Tibial artery (tissue), 4 donors: Measurements from ENCODE around the gene TTLL11.
A peak's percentile ranks its signal among the peaks of the same experiment; 100 is the strongest.

Source experiments
- DNase-seq, 2 donors: peaks; one replicate each; pipeline ENCODE4 v3.0.0-alpha.2; 2019
- H3K27ac ChIP-seq, 2 donors: fragments of 200-600 bp; sonication (generic) in 1 of 2; 1 replicate in 1 of 2; 2 replicates in 1 of 2; pipeline ENCODE4 v1.5.1; 2018 to 2019; ENCODE audit warnings: mild to moderate bottlenecking in 1 of 2
- H3K27me3 ChIP-seq, 2 donors: fragments of 200-600 bp; sonication (generic) in 1 of 2; one replicate each; pipeline versions ENCODE4 v1.5.1 to v1.6.0; 2016 to 2019
- H3K36me3 ChIP-seq, 3 donors: fragments of 200-600 bp; sonication (generic) in 2 of 3; one replicate each; pipeline ENCODE4 v1.5.1; 2016 to 2019; ENCODE audit warnings: mild to moderate bottlenecking in 2 of 3
- H3K4me1 ChIP-seq, 4 donors: fragments of 200-600 bp; sonication (generic) in 2 of 4; 1 replicate in 3 of 4; 2 replicates in 1 of 4; pipeline ENCODE4 v1.5.1; 2016 to 2019
- H3K4me3 ChIP-seq, 2 donors: fragments of 200-600 bp; sonication (generic) in 1 of 2; 1 replicate in 1 of 2; 2 replicates in 1 of 2; pipeline ENCODE4 v1.5.1; 2018 to 2019; ENCODE audit warnings: mild to moderate bottlenecking in 2 of 2
- H3K9me3 ChIP-seq, 3 donors: fragments of 200-600 bp; sonication (generic) in 1 of 3; one replicate each; pipeline ENCODE4 v1.5.1; 2016 to 2019
- intact Hi-C: fragments of 100-400 bp; cut with DNase I; formaldehyde crosslinking; loops from one replicate; pipeline ENCODE4 v1.15.0; 2023; ENCODE audit warnings: low total_unique reads
- TF ChIP-seq, protein P1 (sequence below), 2 experiments: fragments of 200-600 bp in 1 of 2; fragments of 450-650 bp in 1 of 2; IDR thresholded peaks; one replicate each; pipeline ENCODE4 v1.5.1; 2017 to 2019; ENCODE audit warnings: antibody characterized with exemption in 2 of 2, mild to moderate bottlenecking in 1 of 2, moderate library complexity in 1 of 2

TTLL11 gene

DNA sequence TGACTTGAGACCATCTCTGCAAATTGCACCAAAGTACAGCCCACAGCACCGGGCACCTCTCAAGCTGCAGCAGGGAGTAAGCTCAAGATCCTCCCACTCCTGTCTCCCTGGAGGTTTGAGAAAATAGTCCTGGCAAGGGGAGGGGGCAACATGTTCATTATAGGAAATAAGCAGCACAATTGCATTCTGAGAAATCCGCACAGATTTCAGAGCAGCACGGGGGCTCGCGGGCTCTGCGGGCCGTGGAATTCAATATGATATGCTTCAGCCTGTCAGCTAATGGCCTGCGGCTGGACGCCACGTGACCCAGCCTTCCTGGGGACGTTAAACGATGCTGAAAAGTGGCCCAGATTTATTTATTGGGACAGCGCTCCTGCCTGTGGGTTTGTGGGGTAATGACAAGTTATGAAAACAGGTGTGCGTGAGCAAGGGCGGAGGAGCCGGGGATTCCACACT, 285.3 kb downstream of the TTLL11 start:
- Histone ChIP-seq H3K36me3 (no peaks in the 10 kb centered on the region), H3K4me3 (no peak overlapping the region), H3K27me3 (no peaks in the 10 kb centered on the region), H3K9me3 (peaks cover 0 to 4% (median 0%) of the 10 kb centered on the region in 3 donors), H3K27ac (no peak overlapping the region), H3K4me1 (no peaks in the 10 kb centered on the region)
- DNase-seq = no peak
- intact Hi-C loops = no loop called here
- TF ChIP-seq, protein P1, sequence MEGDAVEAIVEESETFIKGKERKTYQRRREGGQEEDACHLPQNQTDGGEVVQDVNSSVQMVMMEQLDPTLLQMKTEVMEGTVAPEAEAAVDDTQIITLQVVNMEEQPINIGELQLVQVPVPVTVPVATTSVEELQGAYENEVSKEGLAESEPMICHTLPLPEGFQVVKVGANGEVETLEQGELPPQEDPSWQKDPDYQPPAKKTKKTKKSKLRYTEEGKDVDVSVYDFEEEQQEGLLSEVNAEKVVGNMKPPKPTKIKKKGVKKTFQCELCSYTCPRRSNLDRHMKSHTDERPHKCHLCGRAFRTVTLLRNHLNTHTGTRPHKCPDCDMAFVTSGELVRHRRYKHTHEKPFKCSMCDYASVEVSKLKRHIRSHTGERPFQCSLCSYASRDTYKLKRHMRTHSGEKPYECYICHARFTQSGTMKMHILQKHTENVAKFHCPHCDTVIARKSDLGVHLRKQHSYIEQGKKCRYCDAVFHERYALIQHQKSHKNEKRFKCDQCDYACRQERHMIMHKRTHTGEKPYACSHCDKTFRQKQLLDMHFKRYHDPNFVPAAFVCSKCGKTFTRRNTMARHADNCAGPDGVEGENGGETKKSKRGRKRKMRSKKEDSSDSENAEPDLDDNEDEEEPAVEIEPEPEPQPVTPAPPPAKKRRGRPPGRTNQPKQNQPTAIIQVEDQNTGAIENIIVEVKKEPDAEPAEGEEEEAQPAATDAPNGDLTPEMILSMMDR (IDR thresholded peaks at IDR 0.05) = peak; percentile 23 to 33

- TF ChIP-seq, protein P1 (IDR thresholded peaks at IDR 0.05) = no peak
- Histone ChIP-seq H3K27me3 (no peaks in the 10 kb centered on the region), H3K4me1 (no peaks in the 10 kb centered on the region), H3K9me3 (peaks cover 0 to 4% (median 0%) of the 10 kb centered on the region in 3 donors), H3K27ac (no peak overlapping the region), H3K4me3 (no peak overlapping the region), H3K36me3 (no peaks in the 10 kb centered on the region)
- intact Hi-C loops = no loop called here
- DNase-seq = no peak
Measured at GRCh38 chr9:121807069-121807822, 285.9 kb downstream of the TTLL11 start.

DNA sequence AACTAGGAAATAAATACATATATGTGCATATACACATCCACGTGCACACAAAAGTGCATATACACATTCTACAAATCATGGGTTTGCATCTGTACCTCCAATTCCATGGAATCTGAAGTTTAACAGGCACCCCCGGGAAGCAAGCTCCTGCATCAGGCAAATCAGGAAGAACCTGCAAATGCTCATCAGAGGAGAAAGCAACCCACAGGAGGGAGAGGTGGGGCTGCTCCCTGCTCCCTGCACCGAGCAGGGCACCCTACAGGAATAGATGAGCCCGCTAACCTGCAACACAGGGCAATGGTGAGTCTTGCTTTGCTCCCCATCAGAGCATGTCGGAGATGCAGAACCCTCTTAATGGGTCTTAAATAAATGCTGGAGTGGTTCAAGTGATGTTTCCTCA, 290.4 kb downstream of the TTLL11 start:
- DNase-seq = no peak
- TF ChIP-seq, protein P1 (IDR thresholded peaks at IDR 0.05) = no peak
- Histone ChIP-seq H3K36me3 (no peaks in the 10 kb centered on the region), H3K27me3 (no peaks in the 10 kb centered on the region), H3K9me3 (peaks cover 0 to 4% (median 0%) of the 10 kb centered on the region in 3 donors), H3K4me3 (no peak overlapping the region), H3K27ac (no peak overlapping the region), H3K4me1 (no peaks in the 10 kb centered on the region)
- intact Hi-C loops = no loop called here

GRCh38 chr9:121801579-121801978, 291.5 kb downstream of the TTLL11 start:
- no peak overlapping the region for H3K4me3 ChIP-seq
- H3K4me1 ChIP-seq = no peaks in the 10 kb centered on the region
- TF ChIP-seq, protein P1 (IDR thresholded peaks at IDR 0.05) = no peak
- no peaks in the 10 kb centered on the region for H3K36me3 ChIP-seq
- peaks cover 0 to 4% (median 0%) of the 10 kb centered on the region in 3 donors for H3K9me3 ChIP-seq
- H3K27ac ChIP-seq = no peak overlapping the region
- DNase-seq = no peak
- intact Hi-C loops = no loop called here
- no peaks in the 10 kb centered on the region for H3K27me3 ChIP-seq

DNA sequence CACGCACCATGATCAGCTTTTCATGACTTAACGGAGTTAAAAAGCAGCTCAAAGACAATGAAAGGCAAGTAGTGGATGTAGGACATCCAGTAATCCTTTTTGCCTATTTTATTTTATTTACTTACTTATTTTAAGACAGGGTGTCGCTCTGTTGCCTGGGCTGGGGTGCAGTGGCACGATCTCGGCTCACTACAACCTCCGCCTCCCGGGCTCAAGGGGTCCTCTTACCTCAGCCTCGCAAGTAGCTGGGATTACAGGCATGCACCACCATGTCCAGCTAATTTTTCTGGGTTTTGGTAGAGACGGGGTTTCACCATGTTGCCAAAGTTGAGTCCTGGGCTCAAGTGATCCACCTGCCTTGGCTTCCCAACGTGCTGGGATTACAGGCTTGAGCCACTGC, 292.7 kb downstream of the TTLL11 start:
- Histone ChIP-seq H3K27ac (no peak overlapping the region), H3K4me3 (no peak overlapping the region), H3K4me1 (no peaks in the 10 kb centered on the region), H3K27me3 (no peaks in the 10 kb centered on the region), H3K36me3 (no peaks in the 10 kb centered on the region), H3K9me3 (peaks cover 0 to 4% (median 0%) of the 10 kb centered on the region in 3 donors)
- TF ChIP-seq, protein P1 (IDR thresholded peaks at IDR 0.05) = no peak
- DNase-seq = no peak
- intact Hi-C loops = no loop called here
